Measurements from ENCODE around the gene PEPD.
"Not testable (repeated sequence)": the region's sequence is repeated elsewhere in the genome, so short reads cannot be mapped to it uniquely, and the experiment has no call there.

PEPD gene

GRCh38 chr19:33521480-33522370 is at the start of gene PEPD:
Gene PEPD, minus strand, starts transcription at chr19:33521791. Its CDS starts 31 bp downstream, at chr19:33521760.
- peak; percentile 99 for DNase-seq (ENCODE audit: low spot score)

- no peak for DNase-seq (ENCODE audit: low spot score)
Measured at GRCh38 chr19:33569821-33570220, 48.2 kb upstream of the PEPD start.

GRCh38 chr19:33568706-33569105 is 47.1 kb upstream of the PEPD start:
- no peak for DNase-seq (ENCODE audit: low spot score)

- DNase-seq (ENCODE audit: low spot score): no peak
Measured at GRCh38 chr19:33564836-33565338, 43.3 kb upstream of the PEPD start.

GRCh38 chr19:33562636-33563035 is 41.0 kb upstream of the PEPD start:
- no peak for DNase-seq (ENCODE audit: low spot score)

GRCh38 chr19:33561666-33562065 is 40.1 kb upstream of the PEPD start:
- DNase-seq (ENCODE audit: low spot score): not testable (repeated sequence)

GRCh38 chr19:33561261-33561660 is 39.7 kb upstream of the PEPD start:
- DNase-seq (ENCODE audit: low spot score): no peak

- no peak for DNase-seq (ENCODE audit: low spot score)
Measured at GRCh38 chr19:33559996-33560395, 38.4 kb upstream of the PEPD start.

GRCh38 chr19:33558856-33559255 is 37.3 kb upstream of the PEPD start:
- no peak for DNase-seq (ENCODE audit: low spot score)

- DNase-seq (ENCODE audit: low spot score): no peak
Measured at GRCh38 chr19:33558151-33558550, 36.6 kb upstream of the PEPD start.

- DNase-seq (ENCODE audit: low spot score): no peak
Measured at GRCh38 chr19:33557720-33558119, 36.1 kb upstream of the PEPD start.

- DNase-seq (ENCODE audit: low spot score): no peak
Measured at GRCh38 chr19:33557196-33557595, 35.6 kb upstream of the PEPD start.

- DNase-seq (ENCODE audit: low spot score): no peak
Measured at GRCh38 chr19:33556261-33556660, 34.7 kb upstream of the PEPD start.

- DNase-seq (ENCODE audit: low spot score): not testable (repeated sequence)
Measured at GRCh38 chr19:33555726-33556125, 34.1 kb upstream of the PEPD start.

- DNase-seq (ENCODE audit: low spot score): no peak
Measured at GRCh38 chr19:33554821-33555220, 33.2 kb upstream of the PEPD start.

GRCh38 chr19:33554391-33554790 is 32.8 kb upstream of the PEPD start:
- DNase-seq (ENCODE audit: low spot score): no peak

GRCh38 chr19:33553530-33554310 is 32.1 kb upstream of the PEPD start:
- DNase-seq (ENCODE audit: low spot score): no peak

- no peak for DNase-seq (ENCODE audit: low spot score)
Measured at GRCh38 chr19:33552928-33553279, 31.3 kb upstream of the PEPD start.

- DNase-seq (ENCODE audit: low spot score): no peak
Measured at GRCh38 chr19:33552191-33552927, 30.8 kb upstream of the PEPD start.

GRCh38 chr19:33551676-33552075 is 30.1 kb upstream of the PEPD start:
- no peak for DNase-seq (ENCODE audit: low spot score)

GRCh38 chr19:33550768-33551167 is 29.2 kb upstream of the PEPD start:
- DNase-seq (ENCODE audit: low spot score): no peak

- no peak for DNase-seq (ENCODE audit: low spot score)
Measured at GRCh38 chr19:33547676-33548075, 26.1 kb upstream of the PEPD start.
